HG03196 (cell line): ENCODE measurements around the gene C1QTNF2.

Source experiments
- ATAC-seq: cut with Tn5 transposase; IDR thresholded peaks from one replicate; pipeline ENCODE4 v1.9.1; 2021; ENCODE audit not compliant: unreplicated experiment

Gene C1QTNF2

DNA sequence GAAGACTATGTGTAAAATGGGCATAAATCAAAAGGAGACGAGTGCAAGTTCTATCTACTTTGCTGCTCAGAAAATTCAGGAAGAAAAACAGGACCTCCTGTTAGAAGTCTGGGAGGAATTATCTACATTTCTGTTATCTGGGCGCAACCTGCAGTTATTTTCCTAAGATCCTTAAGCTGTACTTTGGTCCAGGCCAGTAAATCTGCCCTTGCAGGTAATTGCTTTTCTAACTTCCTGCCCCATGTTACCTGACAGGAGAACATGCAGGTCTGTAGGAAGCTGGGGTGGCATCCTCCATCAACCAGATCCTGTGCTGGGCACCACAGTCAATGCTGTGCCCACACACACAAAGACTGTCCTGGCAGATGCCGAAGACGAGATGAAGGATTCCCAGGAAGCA lies 63.7 kb downstream of the C1QTNF2 start:
- no peak for ATAC-seq

DNA sequence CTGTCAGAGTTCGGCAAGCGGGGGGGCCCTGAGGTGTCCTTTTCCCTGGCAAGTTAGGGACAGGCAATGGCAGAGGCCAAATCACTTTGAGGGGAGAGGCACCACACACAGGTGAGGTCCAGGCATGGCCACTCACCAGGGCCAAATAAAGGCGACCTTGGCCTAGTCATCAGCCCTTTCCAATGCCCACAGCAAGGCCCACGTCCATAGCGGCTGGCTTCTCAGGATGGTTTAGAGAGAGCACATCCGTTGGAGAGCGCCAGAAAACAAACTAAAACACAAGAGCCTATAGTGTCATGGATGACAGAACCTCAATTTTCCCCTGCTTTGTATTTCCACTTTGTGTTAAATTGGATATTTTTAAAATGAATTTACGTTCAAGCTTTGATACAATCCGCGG lies 65.1 kb downstream of the C1QTNF2 start:
- ATAC-seq = no peak

DNA sequence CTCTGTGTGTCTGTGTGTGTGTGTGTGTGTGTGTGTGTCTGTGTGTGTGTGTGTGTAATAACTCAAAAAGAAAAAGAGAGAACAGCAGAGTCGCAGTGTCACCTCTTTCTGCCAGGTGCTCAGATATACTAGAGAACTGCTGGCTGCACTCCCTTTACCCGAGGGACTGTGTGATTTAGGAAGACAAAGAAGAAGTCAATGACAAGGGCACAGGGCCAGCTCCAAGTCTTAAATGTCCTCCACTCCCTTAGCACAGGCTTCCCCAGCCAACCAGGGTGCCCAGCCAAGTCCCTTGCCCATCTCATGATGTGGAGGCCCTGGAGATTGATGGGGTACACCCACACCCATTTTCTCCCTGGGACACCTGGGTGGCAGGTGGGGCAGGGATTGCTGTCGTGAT lies 66.7 kb downstream of the C1QTNF2 start:
- no peak for ATAC-seq

DNA sequence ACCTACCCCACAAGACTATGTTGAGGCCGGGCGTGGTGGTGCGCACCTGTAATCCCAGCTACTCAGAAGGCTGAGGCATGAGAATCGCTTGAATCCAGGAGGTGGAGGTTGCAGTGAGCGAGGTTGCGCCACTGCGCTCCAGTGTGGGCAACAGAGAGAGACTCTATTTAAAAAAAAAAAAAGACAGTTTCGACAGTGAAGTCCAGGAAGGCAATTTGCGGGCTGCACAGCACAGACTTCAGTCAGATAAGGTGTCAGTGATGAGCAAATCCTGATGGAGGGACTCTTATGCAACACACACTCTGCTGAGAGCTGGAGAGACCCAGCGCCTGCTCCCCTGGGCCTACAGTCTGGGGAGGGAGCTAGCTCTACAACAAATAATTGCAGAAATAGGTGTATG lies 72.2 kb downstream of the C1QTNF2 start:
- ATAC-seq = no peak

DNA sequence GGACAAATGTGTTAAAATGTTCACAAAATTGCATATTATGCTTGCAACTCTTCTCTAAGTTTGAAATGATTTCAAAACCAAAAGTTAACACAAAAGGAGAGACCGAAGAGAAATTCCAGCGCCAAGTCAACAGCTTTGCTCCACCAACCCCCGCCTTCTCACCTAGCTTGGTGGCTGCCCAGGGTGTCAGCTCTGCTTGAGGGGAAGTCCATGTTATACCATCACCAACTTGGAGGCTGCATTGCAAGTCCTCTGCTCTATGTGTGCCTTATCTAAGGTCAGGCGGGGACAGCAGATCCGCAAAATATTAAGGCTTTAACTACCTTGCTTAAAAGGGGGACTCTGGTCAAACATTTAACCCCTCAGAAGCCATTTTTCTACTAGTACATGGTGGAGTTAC lies 72.7 kb downstream of the C1QTNF2 start:
- ATAC-seq = no peak
